GM12892 (cell line): ENCODE data around the gene RGP1.

Experiments
- DNase-seq: peaks from one replicate; pipeline ENCODE4 v3.0.0; 2011; ENCODE audit not compliant: insufficient read length
- FAIRE-seq: peaks from 2 replicates; lab custom pipeline; 2011; peaks lifted over from hg19 to GRCh38; lab: Jason Lieb, UNC
- POLR2A ChIP-seq: IDR thresholded peaks from 2 replicates; pipeline ENCODE4 v1.6.1; 2011; ENCODE audit warnings: low read depth, low read length, control low read depth
- POLR2AphosphoS5 ChIP-seq: IDR thresholded peaks from 2 replicates; pipeline ENCODE4 v1.6.1; 2011; ENCODE audit warnings: low read depth, low read length, control low read depth
- TAF1 ChIP-seq: IDR thresholded peaks from 2 replicates; pipeline ENCODE4 v1.6.1; 2011; ENCODE audit warnings: low read depth, mild to moderate bottlenecking, control low read depth, low read length, borderline replicate concordance

Gene RGP1

DNA sequence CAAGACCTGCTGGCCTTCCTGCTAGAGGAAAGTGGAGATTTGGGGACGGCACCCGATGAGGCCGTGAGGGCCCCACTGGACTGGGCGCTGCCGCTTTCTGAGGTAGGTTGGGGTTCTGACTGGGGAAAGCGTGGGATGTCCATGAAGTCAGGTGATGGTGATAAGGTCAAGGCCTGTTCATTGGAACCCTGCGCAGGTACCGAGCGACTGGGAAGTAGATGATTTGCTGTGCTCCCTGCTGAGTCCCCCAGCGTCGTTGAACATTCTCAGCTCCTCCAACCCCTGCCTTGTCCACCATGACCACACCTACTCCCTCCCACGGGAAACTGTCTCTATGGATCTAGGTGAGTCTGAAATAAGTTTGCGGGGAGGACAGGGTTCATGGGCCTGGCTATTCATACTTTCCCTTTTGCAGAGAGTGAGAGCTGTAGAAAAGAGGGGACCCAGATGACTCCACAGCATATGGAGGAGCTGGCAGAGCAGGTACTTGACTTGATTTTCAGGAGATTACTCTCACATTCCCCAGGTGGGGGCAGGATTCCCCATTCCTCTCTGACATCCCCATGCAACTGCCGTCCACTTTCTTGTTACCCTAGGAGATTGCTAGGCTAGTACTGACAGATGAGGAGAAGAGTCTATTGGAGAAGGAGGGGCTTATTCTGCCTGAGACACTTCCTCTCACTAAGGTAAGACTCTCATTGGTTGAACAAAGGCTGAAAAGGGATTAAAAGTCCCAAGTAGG is 16.1 kb upstream of the RGP1 start:
- FAIRE-seq (peak; percentile 67), DNase-seq (no peak)
- TF ChIP-seq POLR2A (no peak), TAF1 (no peak), POLR2AphosphoS5 (no peak)

DNA sequence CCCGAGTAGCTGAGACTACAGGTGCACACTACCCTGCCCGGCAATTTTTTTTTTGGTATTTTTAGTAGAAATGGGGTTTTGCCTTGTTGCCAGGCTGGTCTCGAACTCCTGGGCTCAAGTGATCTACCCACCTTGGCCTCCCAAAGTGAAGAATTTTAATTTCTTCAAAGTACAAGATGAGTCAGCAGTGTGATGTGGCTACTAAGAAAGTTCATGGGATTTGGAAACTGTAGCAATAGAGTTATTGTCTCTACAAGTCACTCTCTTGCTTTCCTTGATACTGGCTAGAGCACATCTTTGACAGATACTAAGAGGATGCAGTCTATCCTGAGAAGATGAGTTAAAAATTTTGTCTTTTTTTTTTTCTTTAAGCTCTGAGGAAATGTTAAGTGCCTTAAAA is 15.0 kb upstream of the RGP1 start:
- FAIRE-seq (no peak), DNase-seq (no peak)
- no peak for TF ChIP-seq POLR2AphosphoS5
- no peak for TF ChIP-seq POLR2A
- TF ChIP-seq TAF1: no peak

DNA sequence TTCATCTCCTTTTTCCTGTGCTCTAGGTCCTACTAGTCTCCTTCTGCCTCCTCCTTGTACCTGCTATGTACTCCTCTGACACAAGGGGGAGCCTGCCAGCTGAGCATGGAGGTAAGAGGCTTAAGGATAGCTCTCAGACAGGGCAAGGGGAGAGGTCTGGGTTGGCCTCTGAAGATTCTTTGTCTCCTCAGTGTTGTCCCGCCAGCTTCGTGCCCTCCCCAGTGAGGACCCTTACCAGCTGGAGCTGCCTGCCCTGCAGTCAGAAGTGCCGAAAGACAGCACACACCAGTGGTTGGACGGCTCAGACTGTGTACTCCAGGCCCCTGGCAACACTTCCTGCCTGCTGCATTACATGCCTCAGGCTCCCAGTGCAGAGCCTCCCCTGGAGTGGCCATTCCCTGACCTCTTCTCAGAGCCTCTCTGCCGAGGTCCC is 12.9 kb upstream of the RGP1 start:
- peak; percentile 88 for FAIRE-seq
- no peak for DNase-seq
- TF ChIP-seq POLR2AphosphoS5 (no peak), TAF1 (no peak), POLR2A (no peak)

DNA sequence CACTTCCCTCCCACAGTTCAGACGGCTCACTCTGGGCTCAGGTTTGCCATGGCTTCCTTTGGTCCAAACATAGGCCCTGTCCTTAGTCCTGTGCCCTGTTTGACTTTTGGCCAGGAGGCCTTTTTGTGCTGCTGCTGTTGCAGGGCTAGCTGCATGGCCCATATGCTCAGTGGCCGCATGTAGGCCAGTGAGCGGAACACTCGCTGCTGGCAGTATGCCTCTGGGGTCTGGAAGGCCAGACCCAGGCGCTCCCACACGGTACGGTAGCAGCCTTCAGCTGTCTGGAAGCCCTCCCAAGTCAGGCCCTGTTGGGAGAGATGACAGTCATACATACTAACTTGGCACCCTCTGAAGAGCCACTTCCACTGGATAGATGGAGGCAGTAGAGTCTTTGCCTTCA is 11.9 kb upstream of the RGP1 start:
- TF ChIP-seq TAF1: no peak
- no peak for TF ChIP-seq POLR2A
- no peak for TF ChIP-seq POLR2AphosphoS5
- DNase-seq (no peak), FAIRE-seq (no peak)

DNA sequence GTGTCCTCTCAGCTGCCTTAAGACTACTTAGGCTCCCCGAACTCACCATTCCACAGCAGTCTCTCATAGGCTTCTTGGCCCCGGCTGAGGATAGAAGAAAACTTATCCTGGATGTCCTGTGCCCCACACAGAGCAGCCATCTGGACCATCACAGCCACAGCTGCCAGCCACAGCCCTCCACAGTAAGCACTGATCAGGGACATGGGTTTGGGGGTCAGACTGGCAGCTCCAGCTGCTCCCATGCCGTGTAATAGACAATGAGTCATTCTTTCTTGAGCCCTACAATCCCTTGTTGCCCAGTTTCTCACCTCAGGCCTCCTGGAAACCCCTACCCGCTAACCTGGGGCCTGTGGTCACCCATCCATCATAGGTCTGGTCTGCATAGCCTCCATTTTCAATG is 10.9 kb upstream of the RGP1 start:
- FAIRE-seq: no peak
- TF ChIP-seq POLR2A (no peak), POLR2AphosphoS5 (no peak), TAF1 (no peak)
- DNase-seq: no peak

DNA sequence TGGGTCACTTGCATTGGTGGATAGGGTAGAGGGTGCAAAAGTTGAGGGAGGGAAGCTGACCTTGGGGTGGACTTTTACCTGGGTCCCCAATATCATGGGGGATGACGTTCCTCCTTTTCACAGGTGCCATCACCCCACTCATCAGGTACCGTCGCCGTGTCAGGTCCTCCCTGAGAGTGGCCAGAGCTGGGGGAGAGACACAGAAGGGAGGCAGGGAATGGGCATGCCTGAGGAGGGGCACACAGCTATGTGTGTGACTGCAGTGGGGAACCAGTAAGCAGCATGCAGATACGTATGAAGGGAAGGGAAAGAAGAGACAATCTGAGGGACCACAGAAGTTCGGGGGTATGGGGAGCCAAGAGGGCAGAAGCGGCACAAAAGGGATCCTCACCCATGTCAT is 10.2 kb upstream of the RGP1 start:
- TF ChIP-seq POLR2AphosphoS5: no peak
- TF ChIP-seq TAF1: no peak
- TF ChIP-seq POLR2A: no peak
- DNase-seq: no peak

DNA sequence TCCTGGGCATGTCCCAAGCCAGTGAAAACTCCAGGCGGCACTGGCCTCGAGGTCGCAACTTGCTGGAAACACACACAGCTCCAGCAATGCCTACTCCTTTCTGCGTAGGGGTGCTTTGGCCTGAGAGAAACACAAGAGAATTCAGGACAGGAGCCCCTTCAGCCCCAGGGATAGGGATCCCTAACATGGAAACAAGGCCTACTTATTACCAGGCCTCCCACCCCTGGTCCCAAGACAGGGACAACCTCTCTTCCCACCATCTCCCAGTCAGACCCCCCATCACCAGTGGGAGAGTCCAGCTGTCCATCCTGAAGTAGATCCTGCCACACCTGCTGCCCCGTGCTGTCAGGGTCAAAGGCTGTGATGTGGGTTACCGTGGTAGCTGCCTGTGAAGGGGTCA is 8.8 kb upstream of the RGP1 start:
- TF ChIP-seq POLR2AphosphoS5 (no peak), POLR2A (no peak), TAF1 (no peak)
- no peak for DNase-seq
- FAIRE-seq: no peak

More for the DNA sequence above, 10.2 kb upstream of the RGP1 start:
- FAIRE-seq: no peak

DNA sequence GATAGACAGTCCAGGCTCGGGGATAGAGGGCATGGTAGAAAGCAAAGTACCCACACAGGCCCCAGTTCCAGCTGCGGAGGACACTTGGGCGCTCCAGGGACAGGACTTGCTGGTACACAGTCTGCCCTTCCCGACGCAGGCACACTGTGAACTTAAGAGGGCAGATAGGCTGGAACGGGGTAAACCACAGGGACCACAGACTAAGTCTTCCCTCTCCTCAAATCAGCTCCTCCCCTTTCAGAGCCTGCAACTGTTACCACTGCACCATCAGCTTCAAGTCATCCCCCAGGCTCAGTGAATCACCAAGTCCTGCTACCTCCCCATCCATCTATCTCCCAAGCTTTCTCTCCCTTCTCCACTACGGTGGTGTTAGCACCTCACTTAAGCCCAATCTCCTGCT is 7.3 kb upstream of the RGP1 start:
- TF ChIP-seq TAF1 (no peak), POLR2AphosphoS5 (no peak), POLR2A (no peak)
- no peak for DNase-seq
- no peak for FAIRE-seq

DNA sequence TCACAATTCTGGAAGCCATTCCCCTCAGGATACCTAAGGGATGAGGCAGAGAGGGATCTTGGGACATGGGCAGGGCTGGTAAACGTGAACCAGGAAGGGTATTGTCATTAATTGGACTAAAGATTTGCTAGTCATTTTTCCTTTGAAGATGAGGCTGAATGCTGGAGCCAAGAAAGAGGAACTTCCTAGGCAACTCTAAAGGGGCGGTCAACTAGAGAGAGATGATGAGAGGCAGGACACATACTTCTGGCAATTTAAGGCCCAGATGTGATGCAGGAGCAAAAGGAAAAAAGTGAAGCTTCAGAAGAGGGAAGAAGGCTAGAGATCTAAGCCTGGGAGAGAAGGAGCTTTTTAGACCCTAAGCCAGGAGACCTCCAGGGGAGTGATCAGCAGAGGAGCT is 5.6 kb upstream of the RGP1 start:
- FAIRE-seq (no peak), DNase-seq (no peak)
- TF ChIP-seq TAF1 (no peak), POLR2A (no peak), POLR2AphosphoS5 (no peak)

DNA sequence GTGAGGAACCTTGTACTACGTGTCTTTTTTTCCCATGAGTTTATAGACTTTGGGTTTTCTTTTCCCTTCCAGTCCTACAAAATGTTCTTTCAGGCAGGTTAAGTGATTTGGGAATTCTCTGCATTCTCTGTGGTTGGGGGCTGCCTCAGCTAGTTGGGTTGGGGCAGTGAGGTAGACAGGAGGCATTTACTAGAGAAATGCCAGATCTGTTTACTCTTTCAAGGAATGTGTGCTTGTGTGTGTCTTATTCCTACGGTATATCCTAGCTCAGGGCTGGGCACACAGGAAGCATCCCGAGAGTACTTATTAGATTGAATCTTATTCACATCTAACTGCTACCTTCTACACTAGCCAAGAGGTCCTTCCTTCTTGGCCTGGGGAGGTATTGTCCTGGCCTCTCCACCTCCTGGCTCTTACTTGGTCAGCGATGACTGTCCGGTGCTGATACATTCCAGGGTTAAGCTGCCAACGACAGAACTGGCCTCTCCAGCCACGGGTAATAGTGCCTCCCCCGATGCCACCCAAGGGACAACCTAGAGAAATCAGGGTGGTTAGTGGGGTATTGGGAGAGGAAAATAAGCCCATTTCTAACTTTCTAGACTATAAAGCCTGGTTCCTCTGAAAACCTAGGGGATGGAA is 5.1 kb upstream of the RGP1 start:
- TF ChIP-seq POLR2AphosphoS5 (no peak), TAF1 (no peak), POLR2A (no peak)
- FAIRE-seq (no peak), DNase-seq (no peak)

DNA sequence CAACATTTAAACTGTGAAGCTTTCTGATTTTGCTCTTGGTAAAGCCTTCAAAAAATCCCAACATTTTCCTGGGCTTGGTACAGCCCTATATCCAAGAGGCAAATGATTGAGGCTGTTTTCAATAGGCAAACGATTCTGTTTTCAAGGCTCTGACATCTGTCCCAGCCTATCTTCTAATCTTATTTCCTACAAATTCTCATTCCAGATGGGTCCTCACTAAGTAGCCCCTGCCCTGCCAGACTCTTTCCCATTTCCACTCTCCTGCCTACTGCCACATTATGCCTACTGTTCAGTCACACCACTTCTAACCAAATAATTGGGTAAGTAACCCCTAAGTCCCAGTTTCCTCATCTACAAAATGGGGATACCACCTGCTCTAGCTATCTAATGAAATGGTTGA is 3.5 kb upstream of the RGP1 start:
- TF ChIP-seq POLR2A (no peak), POLR2AphosphoS5 (no peak), TAF1 (no peak)
- DNase-seq (no peak), FAIRE-seq (no peak)

DNA sequence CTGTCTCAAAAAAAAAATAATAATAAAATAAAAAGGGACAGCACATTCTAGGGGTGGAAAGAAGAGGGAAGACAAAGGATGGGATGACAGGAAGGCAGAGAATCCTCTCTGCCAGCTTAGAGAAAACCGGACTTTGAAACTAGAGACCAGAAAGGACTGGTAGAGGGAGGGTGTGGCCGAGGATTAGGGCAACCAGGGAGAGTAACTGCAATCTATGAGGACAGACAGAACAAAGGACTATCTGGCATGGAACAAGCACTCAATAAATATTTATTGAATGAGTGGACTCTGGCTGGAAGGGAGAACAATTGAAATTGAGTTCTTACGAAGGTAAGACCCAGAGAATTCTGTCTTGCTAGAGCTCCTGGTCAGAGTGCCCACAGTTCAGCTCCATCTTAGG is 2.5 kb upstream of the RGP1 start:
- FAIRE-seq (no peak), DNase-seq (no peak)
- no peak for TF ChIP-seq TAF1
- no peak for TF ChIP-seq POLR2AphosphoS5
- no peak for TF ChIP-seq POLR2A

DNA sequence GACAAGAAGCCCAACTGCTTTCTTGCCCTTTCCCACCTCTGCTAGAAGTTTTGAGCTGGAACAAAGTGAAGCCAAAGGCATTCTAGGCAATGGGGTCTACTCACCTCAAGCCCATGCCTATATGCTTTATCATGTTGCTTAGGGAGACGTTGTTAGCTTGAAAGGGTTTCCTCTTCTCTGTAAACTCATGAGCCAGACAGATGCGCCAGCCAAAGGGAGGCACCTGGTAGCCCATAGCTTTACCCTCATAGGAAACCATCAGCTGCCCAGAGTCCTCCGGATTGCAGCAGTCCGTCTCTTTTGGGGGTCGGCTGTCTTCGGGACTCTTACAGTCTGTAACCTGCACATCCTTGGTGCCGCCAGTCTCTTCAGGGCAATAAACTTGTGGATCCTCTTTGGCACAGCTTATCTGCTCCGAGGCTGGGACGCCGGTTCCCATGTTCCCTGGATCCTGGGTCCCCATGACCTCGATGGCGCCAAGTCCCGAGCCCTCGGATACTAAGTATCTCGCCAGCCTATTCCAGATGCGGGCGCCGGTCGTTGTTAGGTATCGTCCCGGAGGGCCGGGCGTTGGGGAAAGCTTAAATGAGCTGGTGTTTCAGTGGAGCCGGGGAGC is 737 bp upstream of the RGP1 start:
- DNase-seq (no peak), FAIRE-seq (peak; percentile 38)
- TF ChIP-seq POLR2A (no peak), TAF1 (no peak), POLR2AphosphoS5 (no peak)
